WTC11 (cell line): ENCODE measurements around the gene SP3. TPM values are rescaled to one million over a fixed set of nuclear protein-coding genes. Genes with fewer than 3 reads are reported as not detected.

Source experiments
- ATAC-seq: fragments of 200-7000 bp; cut with Tn5 transposase; 2 replicates; pipeline ENCODE4 v1.10.0; 2021; ENCODE audit warnings: mild to moderate bottlenecking, moderate library complexity
- CTCF ChIA-PET: fragments of 300-600 bp; sonication (Branson Sonifier 250); formaldehyde crosslinking; loops from one replicate; lab custom pipeline; 2021; ENCODE audit warnings: antibody characterized with exemption; lab: Charles Lee
- POLR2A ChIA-PET: fragments of 350-600 bp; sonication (Branson Sonifier 250); formaldehyde crosslinking; loops from one replicate; lab custom pipeline; 2021; ENCODE audit warnings: antibody characterized with exemption; lab: Charles Lee
- DNase-seq: peaks from one replicate; pipeline ENCODE4 v3.0.0; 2021; ENCODE audit warnings: low spot score
- H3K27ac Mint-ChIP-seq: 2 replicates; pipeline ENCODE4 v1.8.0; 2021; ENCODE audit warnings: mixed read lengths
- H3K27me3 Mint-ChIP-seq: 2 replicates; pipeline ENCODE4 v1.8.0; 2021; ENCODE audit warnings: low read depth, mild to moderate bottlenecking, moderate library complexity, mixed read lengths
- H3K36me3 Mint-ChIP-seq: 2 replicates; pipeline ENCODE4 v1.8.0; 2021; ENCODE audit warnings: mixed read lengths
- H3K4me1 Mint-ChIP-seq: 2 replicates; pipeline ENCODE4 v1.8.0; 2022; ENCODE audit warnings: mixed read lengths
- H3K4me3 Mint-ChIP-seq: 2 replicates; pipeline ENCODE4 v1.8.0; 2021; ENCODE audit warnings: mild to moderate bottlenecking, moderate library complexity, mixed read lengths
- H3K9me3 Mint-ChIP-seq: 2 replicates; pipeline ENCODE4 v1.8.0; 2021; ENCODE audit warnings: mixed read lengths
- CBFB ChIP-seq: sonication (generic); formaldehyde crosslinking; IDR thresholded peaks from 2 replicates; pipeline ENCODE4 v1.8.1; 2022; ENCODE audit warnings: mild to moderate bottlenecking, low read depth, missing genetic modification reagents
- EMX1 ChIP-seq: fragments of 250-450 bp; sonication (Bioruptor Pico); IDR thresholded peaks from 2 replicates; pipeline ENCODE4 v1.8.0; 2021; ENCODE audit warnings: mild to moderate bottlenecking
- ESRRA ChIP-seq: sonication (generic); formaldehyde crosslinking; IDR thresholded peaks from 2 replicates; pipeline ENCODE4 v1.8.1; 2022; ENCODE audit warnings: mild to moderate bottlenecking, missing genetic modification reagents, borderline replicate concordance
- ETV6 ChIP-seq: sonication (generic); formaldehyde crosslinking; IDR thresholded peaks from 2 replicates; pipeline ENCODE4 v1.8.1; 2022; ENCODE audit warnings: mild to moderate bottlenecking, missing genetic modification reagents
- GABPB1 ChIP-seq: sonication (generic); formaldehyde crosslinking; IDR thresholded peaks from 2 replicates; pipeline ENCODE4 v1.8.1; 2023; ENCODE audit warnings: mild to moderate bottlenecking, missing genetic modification reagents
- GTF2I ChIP-seq: fragments of 250-450 bp; sonication (Bioruptor Pico); conservative IDR thresholded peaks from 2 replicates; pipeline ENCODE4 v1.4.0; 2021; ENCODE audit warnings: mild to moderate bottlenecking
- HMGXB4 ChIP-seq: sonication (generic); formaldehyde crosslinking; IDR thresholded peaks from 2 replicates; pipeline ENCODE4 v1.8.1; 2023; ENCODE audit warnings: mild to moderate bottlenecking, moderate library complexity, missing genetic modification reagents
- JAZF1 ChIP-seq: fragments of 250-450 bp; sonication (Bioruptor Pico); IDR thresholded peaks from 2 replicates; pipeline ENCODE4 v1.9.0; 2021; ENCODE audit warnings: moderate library complexity, mild to moderate bottlenecking, inconsistent platforms
- KAT7 ChIP-seq: sonication (generic); formaldehyde crosslinking; IDR thresholded peaks from 2 replicates; pipeline ENCODE4 v1.8.1; 2023; ENCODE audit warnings: missing genetic modification reagents, mild to moderate bottlenecking, borderline replicate concordance
- MYBL2 ChIP-seq: sonication (generic); formaldehyde crosslinking; IDR thresholded peaks from 2 replicates; pipeline ENCODE4 v1.8.1; 2023; ENCODE audit warnings: mild to moderate bottlenecking, moderate library complexity, missing genetic modification reagents
- NR2C2 ChIP-seq: sonication (generic); formaldehyde crosslinking; IDR thresholded peaks from 2 replicates; pipeline ENCODE4 v1.8.0; 2022; ENCODE audit warnings: mild to moderate bottlenecking, missing genetic modification reagents
- PRDM15 ChIP-seq: sonication (generic); formaldehyde crosslinking; IDR thresholded peaks from 2 replicates; pipeline ENCODE4 v1.8.0; 2022; ENCODE audit warnings: missing genetic modification reagents
- RELA ChIP-seq: sonication (generic); formaldehyde crosslinking; IDR thresholded peaks from 2 replicates; pipeline ENCODE4 v1.8.1; 2022; ENCODE audit warnings: missing genetic modification reagents, mild to moderate bottlenecking, borderline replicate concordance
- SMAD3 ChIP-seq: sonication (generic); formaldehyde crosslinking; IDR thresholded peaks from 2 replicates; pipeline ENCODE4 v1.8.0; 2022; ENCODE audit warnings: missing genetic modification reagents, mild to moderate bottlenecking, borderline replicate concordance
- ZNF671 ChIP-seq: fragments of 250-450 bp; sonication (Bioruptor Pico); IDR thresholded peaks from 2 replicates; pipeline ENCODE4 v1.8.0; 2021; ENCODE audit warnings: mild to moderate bottlenecking
- total RNA-seq: library from RNA; stranded (reverse); gene quantifications from 3 replicates; pipeline ENCODE4 v1.2.3, GENCODE V29; 2021
- TF ChIP-seq, protein P1 (sequence below): fragments of 250-450 bp; sonication (Bioruptor Pico); IDR thresholded peaks from 2 replicates; pipeline ENCODE4 v1.9.0; 2021; ENCODE audit warnings: mild to moderate bottlenecking
- TF ChIP-seq, protein P2 (sequence below): sonication (generic); formaldehyde crosslinking; IDR thresholded peaks from 2 replicates; pipeline ENCODE4 v1.8.1; 2023; ENCODE audit warnings: mild to moderate bottlenecking, missing genetic modification reagents

The SP3 gene
- total RNA-seq, 1 experiment from 2014 or later, result 88.5 TPM

- Mint-ChIP-seq H3K27me3 (no peaks in the 10 kb centered on the region), H3K9me3 (peaks cover 3% of the 10 kb centered on the region; the same call in 1 of the 2 replicates)
- no peak for DNase-seq
- TF ChIP-seq, protein P1, sequence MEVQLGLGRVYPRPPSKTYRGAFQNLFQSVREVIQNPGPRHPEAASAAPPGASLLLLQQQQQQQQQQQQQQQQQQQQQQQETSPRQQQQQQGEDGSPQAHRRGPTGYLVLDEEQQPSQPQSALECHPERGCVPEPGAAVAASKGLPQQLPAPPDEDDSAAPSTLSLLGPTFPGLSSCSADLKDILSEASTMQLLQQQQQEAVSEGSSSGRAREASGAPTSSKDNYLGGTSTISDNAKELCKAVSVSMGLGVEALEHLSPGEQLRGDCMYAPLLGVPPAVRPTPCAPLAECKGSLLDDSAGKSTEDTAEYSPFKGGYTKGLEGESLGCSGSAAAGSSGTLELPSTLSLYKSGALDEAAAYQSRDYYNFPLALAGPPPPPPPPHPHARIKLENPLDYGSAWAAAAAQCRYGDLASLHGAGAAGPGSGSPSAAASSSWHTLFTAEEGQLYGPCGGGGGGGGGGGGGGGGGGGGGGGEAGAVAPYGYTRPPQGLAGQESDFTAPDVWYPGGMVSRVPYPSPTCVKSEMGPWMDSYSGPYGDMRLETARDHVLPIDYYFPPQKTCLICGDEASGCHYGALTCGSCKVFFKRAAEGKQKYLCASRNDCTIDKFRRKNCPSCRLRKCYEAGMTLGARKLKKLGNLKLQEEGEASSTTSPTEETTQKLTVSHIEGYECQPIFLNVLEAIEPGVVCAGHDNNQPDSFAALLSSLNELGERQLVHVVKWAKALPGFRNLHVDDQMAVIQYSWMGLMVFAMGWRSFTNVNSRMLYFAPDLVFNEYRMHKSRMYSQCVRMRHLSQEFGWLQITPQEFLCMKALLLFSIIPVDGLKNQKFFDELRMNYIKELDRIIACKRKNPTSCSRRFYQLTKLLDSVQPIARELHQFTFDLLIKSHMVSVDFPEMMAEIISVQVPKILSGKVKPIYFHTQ (CRISPR knock-in tag), result no peak
- TF ChIP-seq ESRRA (CRISPR knock-in tag), result no peak
- no peak for TF ChIP-seq RELA (CRISPR knock-in tag)
- no peak for TF ChIP-seq EMX1 (CRISPR knock-in tag)
- TF ChIP-seq NR2C2 (CRISPR knock-in tag), result no peak
- TF ChIP-seq HMGXB4 (CRISPR knock-in tag), result no peak
- TF ChIP-seq GABPB1, result no peak
- no peak for TF ChIP-seq MYBL2 (CRISPR knock-in tag)
- no peak for TF ChIP-seq KAT7 (CRISPR knock-in tag)
- no peak for TF ChIP-seq SMAD3
- no peak for TF ChIP-seq ZNF671 (CRISPR knock-in tag)
- TF ChIP-seq JAZF1, result no peak
- no peak for TF ChIP-seq GTF2I
- no peak for TF ChIP-seq PRDM15
- TF ChIP-seq, protein P2, sequence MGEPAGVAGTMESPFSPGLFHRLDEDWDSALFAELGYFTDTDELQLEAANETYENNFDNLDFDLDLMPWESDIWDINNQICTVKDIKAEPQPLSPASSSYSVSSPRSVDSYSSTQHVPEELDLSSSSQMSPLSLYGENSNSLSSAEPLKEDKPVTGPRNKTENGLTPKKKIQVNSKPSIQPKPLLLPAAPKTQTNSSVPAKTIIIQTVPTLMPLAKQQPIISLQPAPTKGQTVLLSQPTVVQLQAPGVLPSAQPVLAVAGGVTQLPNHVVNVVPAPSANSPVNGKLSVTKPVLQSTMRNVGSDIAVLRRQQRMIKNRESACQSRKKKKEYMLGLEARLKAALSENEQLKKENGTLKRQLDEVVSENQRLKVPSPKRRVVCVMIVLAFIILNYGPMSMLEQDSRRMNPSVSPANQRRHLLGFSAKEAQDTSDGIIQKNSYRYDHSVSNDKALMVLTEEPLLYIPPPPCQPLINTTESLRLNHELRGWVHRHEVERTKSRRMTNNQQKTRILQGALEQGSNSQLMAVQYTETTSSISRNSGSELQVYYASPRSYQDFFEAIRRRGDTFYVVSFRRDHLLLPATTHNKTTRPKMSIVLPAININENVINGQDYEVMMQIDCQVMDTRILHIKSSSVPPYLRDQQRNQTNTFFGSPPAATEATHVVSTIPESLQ (CRISPR knock-in tag), result no peak
- TF ChIP-seq ETV6, result no peak
- TF ChIP-seq, all 79 proteins: peak for 0
- Mint-ChIP-seq H3K36me3 (peaks cover 47% of the 10 kb centered on the region), H3K4me1 (peaks cover 31% of the 10 kb centered on the region), H3K27ac (no peak overlapping the region), H3K4me3 (no peak overlapping the region)
- ChIA-PET POLR2A (no interaction called here), CTCF (interaction anchor here (0.7 to 1.2 kb wide), 3 partner anchors 33 to 386 kb away, joined by 3 read pairs; no protein-coding TSS in a partner anchor)
- no peak for ATAC-seq
These were observed 10.2 kb downstream of the SP3 start for GRCh38 chr2:173955004-173955403.

GRCh38 chr2:173953047-173953424 lies 12.1 kb downstream of the SP3 start:
- Mint-ChIP-seq H3K36me3 (peaks cover 44% of the 10 kb centered on the region), H3K27me3 (no peaks in the 10 kb centered on the region), H3K4me1 (peaks cover 21% of the 10 kb centered on the region), H3K27ac (no peak overlapping the region), H3K9me3 (peaks cover 3% of the 10 kb centered on the region; the same call in 1 of the 2 replicates), H3K4me3 (no peak overlapping the region)
- no peak for DNase-seq
- TF ChIP-seq ESRRA (CRISPR knock-in tag), result no peak
- no peak for TF ChIP-seq CBFB (CRISPR knock-in tag)
- POLR2A ChIA-PET, result no interaction called here
- CTCF ChIA-PET, result no interaction called here
- no peak for ATAC-seq
